HUES64 (cell line): ENCODE data around the gene C9orf50. TPM values are rescaled to one million over a fixed set of nuclear protein-coding genes. Genes with fewer than 3 reads are reported as not detected.
A peak's percentile ranks its signal among the peaks of the same experiment; 100 is the strongest.
"Not testable (repeated sequence)": the region's sequence is repeated elsewhere in the genome, so short reads cannot be mapped to it uniquely, and the experiment has no call there.

Experiments
- H3K27ac ChIP-seq: 2 replicates; pipeline ENCODE4 v1.7.0; 2013; ENCODE audit warnings: low read depth, low read length, inconsistent platforms
- H3K27me3 ChIP-seq: 2 replicates; pipeline ENCODE4 v1.6.1; 2013; ENCODE audit warnings: mild to moderate bottlenecking, low read length; ENCODE audit not compliant: insufficient read depth
- H3K36me3 ChIP-seq: 2 replicates; pipeline ENCODE4 v1.6.1; 2013; ENCODE audit warnings: mild to moderate bottlenecking, low read length; ENCODE audit not compliant: insufficient read depth
- H3K4me1 ChIP-seq: 2 replicates; pipeline ENCODE4 v1.6.1; 2013; ENCODE audit warnings: mild to moderate bottlenecking, low read length, moderate library complexity; ENCODE audit not compliant: insufficient read depth
- H3K4me3 ChIP-seq: 2 replicates; pipeline ENCODE4 v1.5.1; 2013; ENCODE audit warnings: mild to moderate bottlenecking, low read length, moderate library complexity
- H3K9ac ChIP-seq: 2 replicates; pipeline ENCODE4 v1.6.1; 2013; ENCODE audit warnings: mild to moderate bottlenecking, low read depth, low read length
- H3K9me3 ChIP-seq: 2 replicates; pipeline ENCODE4 v1.6.1; 2013; ENCODE audit warnings: low read depth, low read length; ENCODE audit not compliant: insufficient read depth
- WGBS: fragments of 150-250, 120-280 bp; methylation state at CpG from one replicate; pipeline ENCODE4 v1.1.7; 2013; ENCODE audit warnings: missing lambda C conversion rate; 5-methylcytosine and 5-hydroxymethylcytosine counted together
- polyA plus RNA-seq, 2 experiments: library from polyadenylated mRNA; stranded (reverse); fragments of 50-300 nt; gene quantifications; one replicate each; pipeline ENCODE4 v1.2.3, GENCODE V29; 2013

Gene C9orf50
- not detected for polyA plus RNA-seq (2013, experiment 1 of 2)
- not detected for polyA plus RNA-seq (2013, experiment 2 of 2)

- Histone ChIP-seq H3K36me3 (no peaks in the 10 kb centered on the region), H3K4me1 (no peaks in the 10 kb centered on the region; the same call in 1 of the 2 replicates), H3K9ac (peak within 1 kb of the TSS; percentile 62), H3K27ac (no peak within 1 kb of the TSS), H3K27me3 (peaks cover 34% of the 10 kb centered on the region), H3K4me3 (peak within 1 kb of the TSS; percentile 62), H3K9me3 (no peaks in the 10 kb centered on the region)
- WGBS: 23% methylated on average over 21 of the region's 21 CpGs
Observed at GRCh38 chr9:129620669-129621295, at the start of gene C9orf50. Gene C9orf50, minus strand, starts transcription at chr9:129621101. Its CDS starts 527 bp downstream, at chr9:129620574.

GRCh38 chr9:129669946-129670345 lies 49.0 kb upstream of the C9orf50 start:
- no peak overlapping the region for H3K9ac ChIP-seq
- no peaks in the 10 kb centered on the region for H3K9me3 ChIP-seq
- H3K27me3 ChIP-seq: peaks cover 19% of the 10 kb centered on the region
- no peak overlapping the region for H3K4me3 ChIP-seq
- no peaks in the 10 kb centered on the region for H3K4me1 ChIP-seq
- H3K27ac ChIP-seq: no peak overlapping the region
- 86% methylated on average over 13 of the region's 13 CpGs for WGBS
- no peaks in the 10 kb centered on the region for H3K36me3 ChIP-seq

DNA sequence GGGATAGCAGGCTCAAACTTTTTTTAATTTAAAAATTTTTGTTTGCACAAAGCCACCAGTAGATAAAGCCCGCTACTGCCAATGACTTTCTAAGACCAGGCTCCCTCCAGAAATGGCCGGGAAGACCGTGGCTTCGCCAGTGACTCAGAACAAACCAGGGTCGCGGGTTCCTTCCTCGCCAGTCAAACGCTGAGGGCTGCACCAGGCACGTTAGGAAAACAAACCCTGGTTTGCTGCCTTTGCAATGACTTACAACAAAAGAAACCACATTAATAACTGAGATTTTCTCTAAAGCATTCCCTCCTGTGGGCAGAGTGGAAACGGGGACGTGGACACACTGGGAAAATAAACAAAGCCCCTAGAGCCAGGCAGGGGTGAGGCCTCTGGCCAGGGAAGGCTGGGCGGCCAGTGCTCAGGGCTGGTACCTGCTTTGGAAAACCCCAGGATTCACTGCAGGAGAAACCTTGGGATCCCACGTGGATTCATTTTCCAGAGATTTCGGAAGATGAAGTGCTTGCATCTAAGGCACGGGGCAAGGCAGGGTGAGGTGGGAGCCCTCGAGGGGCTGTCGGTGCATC lies 48.3 kb upstream of the C9orf50 start:
- Histone ChIP-seq H3K9ac (no peak overlapping the region), H3K4me3 (no peak overlapping the region), H3K27me3 (peaks cover 26% of the 10 kb centered on the region), H3K27ac (no peak overlapping the region), H3K36me3 (no peaks in the 10 kb centered on the region), H3K9me3 (no peaks in the 10 kb centered on the region), H3K4me1 (no peaks in the 10 kb centered on the region)
- WGBS: 84% methylated on average over 17 of the region's 17 CpGs

DNA sequence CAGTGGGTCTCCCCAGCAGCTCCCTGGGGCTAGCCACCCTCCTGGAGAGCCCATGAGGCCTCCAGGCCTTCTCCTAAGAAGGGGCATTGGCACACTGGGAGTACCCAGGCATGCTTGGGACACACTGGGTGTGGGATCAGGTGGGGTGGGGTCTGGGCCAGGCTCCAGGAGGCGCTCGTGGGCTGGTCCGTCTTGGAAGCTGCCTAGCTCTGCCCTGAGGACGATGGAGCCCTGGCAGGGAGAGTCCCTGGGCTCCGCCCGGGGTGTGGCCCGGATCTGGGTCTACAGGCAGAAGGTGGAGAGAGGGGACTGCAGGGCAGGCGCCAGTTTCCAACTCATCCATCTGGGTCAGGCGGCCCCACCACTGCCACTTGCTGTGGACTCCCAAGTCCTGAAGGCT lies 46.9 kb upstream of the C9orf50 start:
- H3K4me3 ChIP-seq: no peak overlapping the region
- H3K4me1 ChIP-seq: no peaks in the 10 kb centered on the region
- WGBS: 93% methylated on average over 9 of the region's 9 CpGs
- no peak overlapping the region for H3K27ac ChIP-seq
- H3K27me3 ChIP-seq: peaks cover 39% of the 10 kb centered on the region
- H3K9me3 ChIP-seq: no peaks in the 10 kb centered on the region
- no peak overlapping the region for H3K9ac ChIP-seq
- no peaks in the 10 kb centered on the region for H3K36me3 ChIP-seq

- Histone ChIP-seq H3K4me3 (no peak overlapping the region), H3K36me3 (no peaks in the 10 kb centered on the region), H3K4me1 (no peaks in the 10 kb centered on the region), H3K27ac (no peak overlapping the region), H3K9ac (no peak overlapping the region), H3K9me3 (no peaks in the 10 kb centered on the region), H3K27me3 (peaks cover 44% of the 10 kb centered on the region)
- WGBS: 92% methylated on average over 11 of the region's 11 CpGs
Observed at GRCh38 chr9:129667378-129667777, 46.5 kb upstream of the C9orf50 start.

DNA sequence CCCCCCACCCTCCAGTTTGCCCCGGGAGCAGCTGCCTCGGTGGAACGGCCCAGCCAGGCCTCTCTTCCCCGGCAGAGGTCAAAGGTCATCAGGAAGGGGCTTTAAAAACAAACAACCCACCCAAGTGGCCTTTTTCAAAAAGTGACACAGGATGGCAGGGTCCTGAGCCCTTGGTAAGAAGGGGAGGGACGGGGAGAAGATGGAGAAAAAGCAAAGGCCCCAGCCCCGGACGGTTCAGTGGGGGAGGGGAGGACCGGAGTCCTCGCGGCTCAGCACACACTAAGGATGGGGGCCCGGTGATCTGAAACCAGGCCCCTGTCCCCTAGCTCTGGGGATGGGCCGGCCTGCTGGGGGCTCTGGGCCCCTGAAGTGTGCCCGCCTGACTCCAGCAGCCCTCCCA lies 45.7 kb upstream of the C9orf50 start:
- Histone ChIP-seq H3K27ac (no peak overlapping the region), H3K9me3 (no peaks in the 10 kb centered on the region), H3K9ac (no peak overlapping the region), H3K27me3 (peaks cover 45% of the 10 kb centered on the region), H3K4me3 (peak overlapping the region; percentile 57), H3K4me1 (no peaks in the 10 kb centered on the region), H3K36me3 (no peaks in the 10 kb centered on the region)
- 35% methylated on average over 13 of the region's 13 CpGs for WGBS

- Histone ChIP-seq H3K9me3 (no peaks in the 10 kb centered on the region), H3K4me3 (peak overlapping the region; percentile 57), H3K27ac (no peak overlapping the region), H3K27me3 (peaks cover 45% of the 10 kb centered on the region), H3K36me3 (no peaks in the 10 kb centered on the region), H3K9ac (no peak overlapping the region; the same call in 1 of the 2 replicates), H3K4me1 (no peaks in the 10 kb centered on the region)
- 3% methylated on average over 88 of the region's 88 CpGs for WGBS
Observed at GRCh38 chr9:129665814-129666520, 45.1 kb upstream of the C9orf50 start.

GRCh38 chr9:129665389-129665775 lies 44.5 kb upstream of the C9orf50 start, which contains the start of gene PRRX2:
Gene PRRX2, plus strand, starts transcription at chr9:129665647. Its CDS starts 221 bp downstream, at chr9:129665868.
- H3K4me1 ChIP-seq: no peaks in the 10 kb centered on the region
- H3K36me3 ChIP-seq: no peaks in the 10 kb centered on the region
- WGBS: under 1% methylated on average over 33 of the region's 37 CpGs
- H3K27ac ChIP-seq: no peak within 1 kb of the TSS
- no peak within 1 kb of the TSS; the same call in 1 of the 2 replicates for H3K9ac ChIP-seq
- H3K4me3 ChIP-seq: peak within 1 kb of the TSS; percentile 57
- H3K27me3 ChIP-seq: peaks cover 45% of the 10 kb centered on the region
- no peaks in the 10 kb centered on the region for H3K9me3 ChIP-seq

DNA sequence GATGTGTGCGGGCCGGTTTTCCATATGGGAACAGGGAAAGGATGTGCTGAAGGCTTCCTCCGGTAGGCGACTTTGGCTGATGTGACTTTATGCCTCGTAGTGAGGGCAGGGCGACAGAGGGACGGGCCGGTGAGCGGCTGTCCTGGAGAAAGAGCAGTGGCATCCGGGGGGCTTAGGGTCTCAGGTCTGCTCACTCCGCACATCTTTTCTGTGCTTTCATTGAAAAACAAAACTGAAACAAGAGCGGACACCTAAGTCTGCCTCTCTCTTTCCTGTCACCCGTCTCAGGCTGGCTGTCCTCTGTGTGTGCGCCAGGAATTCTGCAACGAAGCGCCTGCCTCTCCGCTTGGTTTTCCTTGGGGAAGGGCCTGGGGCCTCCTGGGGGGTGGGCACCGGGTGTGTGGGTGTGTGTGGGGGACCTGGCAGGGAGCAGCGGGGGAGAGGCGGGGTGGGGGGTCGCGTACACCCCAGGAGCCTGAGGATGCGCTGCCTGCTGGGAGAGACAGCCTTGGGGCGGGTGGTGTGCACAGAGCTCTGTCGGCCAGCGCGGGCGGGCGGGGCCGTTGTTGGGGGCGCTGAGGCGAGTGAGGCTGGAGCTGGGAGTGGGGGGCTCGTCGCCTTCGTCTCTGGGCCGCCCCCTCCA lies 44.0 kb upstream of the C9orf50 start:
- WGBS: 5% methylated on average over 29 of the region's 36 CpGs
- H3K36me3 ChIP-seq: no peaks in the 10 kb centered on the region
- peaks cover 45% of the 10 kb centered on the region for H3K27me3 ChIP-seq
- no peak overlapping the region for H3K27ac ChIP-seq
- H3K4me3 ChIP-seq: peak overlapping the region; percentile 57
- no peaks in the 10 kb centered on the region for H3K9me3 ChIP-seq
- no peaks in the 10 kb centered on the region for H3K4me1 ChIP-seq
- H3K9ac ChIP-seq: no peak overlapping the region

DNA sequence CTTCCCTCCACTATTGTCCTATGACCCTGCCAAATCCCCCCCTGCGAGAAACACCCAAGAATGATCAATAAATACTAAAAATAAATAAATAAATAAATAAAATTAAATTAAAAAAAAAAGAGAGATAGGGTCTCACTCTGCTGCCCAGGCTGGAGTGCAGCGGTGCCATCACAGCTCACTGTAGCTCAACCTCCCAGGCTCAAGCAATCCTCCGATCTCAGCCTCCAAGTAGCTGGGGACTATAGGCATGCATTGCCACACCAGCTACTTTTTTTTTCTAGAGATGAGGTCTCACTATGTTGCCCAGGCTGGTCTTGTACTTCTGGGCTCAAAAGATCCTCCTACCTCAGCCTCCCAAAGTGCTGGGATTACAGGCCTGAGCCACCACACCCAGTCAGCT lies 41.3 kb upstream of the C9orf50 start:
- H3K27ac ChIP-seq, H3K4me3 ChIP-seq, H3K9ac ChIP-seq, H3K9me3 ChIP-seq, H3K36me3 ChIP-seq, H3K4me1 ChIP-seq: not testable (repeated sequence)
- peaks cover 45% of the 10 kb centered on the region for H3K27me3 ChIP-seq
- WGBS: 94% methylated on average over 2 of the region's 3 CpGs

DNA sequence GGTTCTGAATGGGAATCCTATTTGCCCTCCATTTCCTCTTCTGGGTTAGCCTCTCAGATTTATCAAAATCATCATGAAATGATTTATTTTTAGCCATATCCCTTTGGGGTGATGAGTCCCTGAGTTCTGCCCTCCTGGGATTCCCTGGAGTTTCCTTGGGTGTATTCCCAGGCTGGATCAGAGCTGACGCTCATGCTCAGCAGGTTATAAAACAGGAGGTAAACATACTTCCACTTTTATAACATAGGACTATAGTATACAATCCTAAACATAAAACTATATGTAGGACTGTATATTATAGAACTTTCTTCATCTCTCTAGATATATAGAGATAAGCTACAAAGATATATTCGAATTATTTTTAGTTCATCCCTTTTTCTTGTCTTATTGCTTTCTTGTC lies 40.1 kb upstream of the C9orf50 start:
- H3K9ac ChIP-seq: no peak overlapping the region
- H3K9me3 ChIP-seq: no peaks in the 10 kb centered on the region
- H3K4me3 ChIP-seq: no peak overlapping the region
- H3K36me3 ChIP-seq: no peaks in the 10 kb centered on the region
- H3K27me3 ChIP-seq: peaks cover 36% of the 10 kb centered on the region
- no peaks in the 10 kb centered on the region for H3K4me1 ChIP-seq
- WGBS: 100% methylated on average over 1 of the region's 2 CpGs
- H3K27ac ChIP-seq: no peak overlapping the region
